Fibroblast of gingiva (primary cell): ENCODE results near the gene BARX1.
"Not testable (repeated sequence)": the region's sequence is repeated elsewhere in the genome, so short reads cannot be mapped to it uniquely, and the experiment has no call there.

Experiments
- DNase-seq: peaks from one replicate; pipeline ENCODE4 v3.0.0-alpha.2; 2011; ENCODE audit warnings: low read depth

Gene BARX1

GRCh38 chr9:93965830-93966577, 10.8 kb upstream of the BARX1 start:
- DNase-seq = no peak

GRCh38 chr9:93964685-93965084, 9.5 kb upstream of the BARX1 start:
- DNase-seq = no peak

- no peak for DNase-seq
Measured at GRCh38 chr9:93963969-93964368, 8.8 kb upstream of the BARX1 start.

GRCh38 chr9:93963489-93963888, 8.3 kb upstream of the BARX1 start:
- not testable (repeated sequence) for DNase-seq

- DNase-seq = peak; percentile 82
Measured at GRCh38 chr9:93962561-93963440, 7.6 kb upstream of the BARX1 start.

- no peak for DNase-seq
Measured at GRCh38 chr9:93962017-93962416, 6.9 kb upstream of the BARX1 start.

GRCh38 chr9:93960971-93961841, 6.1 kb upstream of the BARX1 start:
- no peak for DNase-seq

GRCh38 chr9:93960221-93960970, 5.2 kb upstream of the BARX1 start:
- peak; percentile 82 for DNase-seq

GRCh38 chr9:93959739-93960154, 4.6 kb upstream of the BARX1 start:
- DNase-seq = no peak

GRCh38 chr9:93958819-93959682, 3.9 kb upstream of the BARX1 start:
- DNase-seq = peak; percentile 68

GRCh38 chr9:93958121-93958818, 3.1 kb upstream of the BARX1 start:
- DNase-seq = peak; percentile 34

- no peak for DNase-seq
Measured at GRCh38 chr9:93955981-93956784, 1.0 kb upstream of the BARX1 start.

GRCh38 chr9:93954434-93955061, 607 bp downstream of the BARX1 start:
- no peak for DNase-seq

GRCh38 chr9:93953496-93954433, 1.4 kb downstream of the BARX1 start:
- DNase-seq = peak; percentile 38

GRCh38 chr9:93952784-93953495, 2.2 kb downstream of the BARX1 start:
- no peak for DNase-seq

GRCh38 chr9:93952119-93952783, 2.9 kb downstream of the BARX1 start:
- no peak for DNase-seq
